ENCODE results near the gene PRODH2. TPM values are rescaled to one million over a fixed set of nuclear protein-coding genes. Genes with fewer than 3 reads are reported as not detected.

PRODH2 gene
- total RNA-seq, 6 experiments from 2014 or later = 60.3 to 281 (median 134) TPM

DNA sequence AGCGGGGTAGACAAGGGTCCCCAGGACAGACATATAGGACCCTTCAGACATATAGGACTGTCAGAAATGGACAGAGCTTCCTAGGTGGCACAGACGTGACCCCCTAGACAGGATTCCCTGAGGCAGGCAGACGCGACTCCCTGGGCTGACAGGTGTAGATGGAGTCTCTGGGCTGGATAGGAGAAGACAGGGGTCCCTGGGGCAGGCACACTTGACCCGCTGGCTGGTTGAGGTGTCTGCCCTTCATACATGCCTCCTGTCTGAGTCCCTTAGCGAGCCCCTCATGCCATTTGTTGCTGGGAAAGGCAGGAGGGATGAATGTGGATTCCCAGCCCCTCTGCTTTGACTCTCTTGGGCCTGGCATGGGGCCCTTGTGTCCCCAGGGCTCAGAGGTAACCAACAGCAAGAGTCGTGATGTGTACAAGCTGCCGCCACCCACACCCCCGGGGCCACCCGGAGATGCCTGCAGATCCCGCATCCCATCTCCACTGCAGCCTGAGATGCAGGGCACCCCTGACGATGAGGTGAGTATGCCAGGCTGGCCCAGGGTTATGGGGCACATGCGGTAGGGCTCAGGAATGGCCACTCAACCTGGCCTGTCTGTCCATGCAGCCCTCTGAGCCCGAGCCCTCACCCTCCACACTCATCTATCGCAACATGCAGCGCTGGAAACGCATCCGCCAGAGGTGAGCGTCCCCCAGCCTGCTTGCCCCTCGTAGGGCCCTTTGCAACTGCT is 58.8 kb downstream of the PRODH2 start:
- Histone ChIP-seq H3K27me3 (no peaks in the 10 kb centered on the region), H3K36me3 (peaks cover 0 to 13% (median 5%) of the 10 kb centered on the region in 4 donors), H3K4me3 (no peak overlapping the region), H3K27ac (no peak overlapping the region), H3K4me1 (peaks cover 0 to 25% (median 11%) of the 10 kb centered on the region in 4 donors), H3K9me3 (no peaks in the 10 kb centered on the region)
- TF ChIP-seq, protein P1, sequence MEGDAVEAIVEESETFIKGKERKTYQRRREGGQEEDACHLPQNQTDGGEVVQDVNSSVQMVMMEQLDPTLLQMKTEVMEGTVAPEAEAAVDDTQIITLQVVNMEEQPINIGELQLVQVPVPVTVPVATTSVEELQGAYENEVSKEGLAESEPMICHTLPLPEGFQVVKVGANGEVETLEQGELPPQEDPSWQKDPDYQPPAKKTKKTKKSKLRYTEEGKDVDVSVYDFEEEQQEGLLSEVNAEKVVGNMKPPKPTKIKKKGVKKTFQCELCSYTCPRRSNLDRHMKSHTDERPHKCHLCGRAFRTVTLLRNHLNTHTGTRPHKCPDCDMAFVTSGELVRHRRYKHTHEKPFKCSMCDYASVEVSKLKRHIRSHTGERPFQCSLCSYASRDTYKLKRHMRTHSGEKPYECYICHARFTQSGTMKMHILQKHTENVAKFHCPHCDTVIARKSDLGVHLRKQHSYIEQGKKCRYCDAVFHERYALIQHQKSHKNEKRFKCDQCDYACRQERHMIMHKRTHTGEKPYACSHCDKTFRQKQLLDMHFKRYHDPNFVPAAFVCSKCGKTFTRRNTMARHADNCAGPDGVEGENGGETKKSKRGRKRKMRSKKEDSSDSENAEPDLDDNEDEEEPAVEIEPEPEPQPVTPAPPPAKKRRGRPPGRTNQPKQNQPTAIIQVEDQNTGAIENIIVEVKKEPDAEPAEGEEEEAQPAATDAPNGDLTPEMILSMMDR (IDR thresholded peaks at IDR 0.05) = no peak
- no peak for TF ChIP-seq POLR2A (IDR thresholded peaks at IDR 0.05)
- DNase-seq (peak in 1 of 3 donors; percentile 18), ATAC-seq (no peak)
- intact Hi-C loops (cut with DNase I) = no loop called here
- 91% methylated on average over 4 of the region's 20 CpGs for WGBS (ENCODE audit: insufficient coverage, low coverage, low lambda C conversion rate, missing lambda C conversion rate)

DNA sequence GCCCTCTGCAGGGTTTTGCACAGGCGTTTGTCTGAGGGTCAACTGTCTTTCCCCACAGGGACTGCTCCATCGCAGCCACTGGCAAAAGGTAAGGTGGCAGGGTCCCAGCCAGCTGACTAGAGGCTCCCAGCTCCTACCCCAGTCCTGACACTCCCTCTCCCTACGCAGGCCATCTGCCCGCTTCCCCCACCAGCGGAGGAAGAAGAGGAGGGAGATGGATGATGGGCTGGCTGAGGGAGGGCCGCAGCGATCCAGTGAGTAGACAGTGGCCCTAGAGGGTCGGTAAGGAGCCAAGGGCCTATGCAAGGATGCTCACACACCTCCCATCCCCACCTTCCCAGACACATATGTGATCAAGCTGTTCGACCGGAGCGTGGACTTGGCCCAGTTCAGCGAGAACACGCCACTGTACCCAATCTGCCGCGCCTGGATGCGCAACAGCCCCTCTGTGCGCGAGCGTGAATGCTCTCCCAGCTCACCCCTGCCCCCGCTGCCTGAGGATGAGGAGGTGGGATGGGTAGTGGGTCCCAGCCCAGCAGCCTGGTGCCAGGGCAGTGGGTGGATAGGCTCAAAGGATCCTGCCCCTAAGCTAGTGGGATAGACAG is 59.8 kb downstream of the PRODH2 start:
- Histone ChIP-seq H3K36me3 (peaks cover 0 to 13% (median 5%) of the 10 kb centered on the region in 4 donors), H3K4me3 (no peak overlapping the region), H3K4me1 (peaks cover 0 to 23% (median 12%) of the 10 kb centered on the region in 4 donors), H3K27me3 (no peaks in the 10 kb centered on the region), H3K9me3 (no peaks in the 10 kb centered on the region), H3K27ac (no peak overlapping the region)
- TF ChIP-seq POLR2A (IDR thresholded peaks at IDR 0.05) = no peak
- TF ChIP-seq, protein P1 (IDR thresholded peaks at IDR 0.05) = no peak
- DNase-seq = peak in 1 of 3 donors; percentile 24
- intact Hi-C loops (cut with DNase I) = no loop called here
- 100% methylated on average over 1 of the region's 20 CpGs for WGBS (ENCODE audit: insufficient coverage, low coverage, low lambda C conversion rate, missing lambda C conversion rate)
- no peak for ATAC-seq

DNA sequence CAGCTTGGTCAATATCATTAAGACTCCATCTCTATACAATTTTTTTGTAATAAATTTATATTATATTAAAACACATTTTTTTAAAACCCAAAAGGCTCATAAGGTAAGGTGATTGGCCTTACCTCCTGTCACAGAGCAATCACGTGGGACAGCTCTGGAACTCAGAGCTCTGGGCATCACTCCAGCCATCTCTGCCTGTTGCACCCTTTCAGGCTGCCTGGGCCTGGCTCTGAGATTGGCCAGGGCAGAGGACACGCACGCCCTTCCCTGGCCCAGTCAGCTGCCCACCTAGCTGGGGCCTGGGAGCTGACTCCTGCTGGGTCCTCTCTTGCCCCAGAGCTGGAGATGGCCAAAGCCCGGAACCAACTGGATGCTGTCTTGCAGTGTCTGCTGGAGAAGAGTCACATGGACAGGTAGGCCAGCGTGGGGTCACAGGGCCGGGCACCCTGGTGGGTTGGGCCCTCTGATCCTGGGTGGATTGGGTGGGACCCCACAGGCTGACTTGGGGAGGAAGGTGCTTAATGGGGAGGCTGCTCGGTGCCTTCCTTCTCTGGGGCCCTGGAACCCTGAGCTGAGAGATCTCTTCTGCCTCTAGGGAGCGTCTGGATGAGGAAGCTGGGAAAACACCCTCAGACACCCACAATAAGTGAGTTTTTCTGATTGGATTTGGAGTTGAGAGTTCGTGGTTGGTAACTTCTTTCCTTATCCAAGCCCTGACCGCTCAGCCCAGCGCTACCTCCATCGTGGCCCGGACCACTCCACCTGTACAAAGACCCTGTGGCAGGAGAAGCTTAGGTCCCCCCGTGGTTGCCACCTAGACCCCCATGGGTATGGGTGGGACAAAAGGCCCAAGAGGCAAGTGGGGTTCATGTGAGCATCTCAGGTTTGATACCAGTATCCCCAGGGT is 60.6 kb downstream of the PRODH2 start:
- TF ChIP-seq, protein P1 (IDR thresholded peaks at IDR 0.05) = no peak
- no peak for TF ChIP-seq POLR2A (IDR thresholded peaks at IDR 0.05)
- no peaks in the 10 kb centered on the region for H3K27me3 ChIP-seq
- H3K36me3 ChIP-seq = peaks cover 0 to 13% (median 5%) of the 10 kb centered on the region in 4 donors
- H3K4me3 ChIP-seq = no peak overlapping the region
- H3K27ac ChIP-seq = no peak overlapping the region
- intact Hi-C loops (cut with DNase I) = no loop called here
- no peaks in the 10 kb centered on the region for H3K9me3 ChIP-seq
- no peak for ATAC-seq
- H3K4me1 ChIP-seq = peaks cover 0 to 21% (median 12%) of the 10 kb centered on the region in 4 donors
- WGBS (ENCODE audit: insufficient coverage, low coverage, low lambda C conversion rate, missing lambda C conversion rate) = 67% methylated on average over 5 of the region's 14 CpGs
- peak in 2 of 3 donors; percentile 12 to 76 for DNase-seq

DNA sequence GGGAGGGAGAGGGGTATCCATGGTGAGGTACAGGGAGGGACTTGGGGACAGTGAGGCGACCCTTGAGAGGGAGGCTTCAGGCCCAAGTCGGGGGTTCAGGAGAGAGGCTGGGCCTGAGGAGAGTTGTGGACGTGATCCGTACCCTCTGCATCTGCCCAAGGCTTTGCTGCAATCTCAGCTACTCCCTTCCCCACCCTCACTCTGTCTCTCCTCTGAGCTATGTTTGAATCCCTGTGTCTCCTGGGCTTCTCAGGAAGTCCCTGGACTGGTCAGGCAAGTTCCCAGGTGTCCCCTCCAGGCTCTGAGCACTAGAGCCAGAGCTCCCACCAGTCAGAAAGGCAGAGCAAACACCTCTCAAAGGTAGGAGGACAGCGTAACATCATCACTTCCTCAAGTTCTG is 62.5 kb downstream of the PRODH2 start:
- WGBS (ENCODE audit: insufficient coverage, low coverage, low lambda C conversion rate, missing lambda C conversion rate) = 93% methylated on average over 3 of the region's 5 CpGs
- no peak overlapping the region for H3K4me3 ChIP-seq
- peaks cover 0 to 20% (median 13%) of the 10 kb centered on the region in 4 donors for H3K4me1 ChIP-seq
- H3K27ac ChIP-seq = no peak overlapping the region
- no peak for DNase-seq
- no peaks in the 10 kb centered on the region for H3K27me3 ChIP-seq
- no peaks in the 10 kb centered on the region for H3K9me3 ChIP-seq
- intact Hi-C loops (cut with DNase I) = no loop called here
- H3K36me3 ChIP-seq = peaks cover 0 to 13% (median 5%) of the 10 kb centered on the region in 4 donors
- ATAC-seq = no peak
- TF ChIP-seq, protein P1 (IDR thresholded peaks at IDR 0.05) = no peak
- no peak for TF ChIP-seq POLR2A (IDR thresholded peaks at IDR 0.05)

Data from right lobe of liver (tissue), 6 donors.